GM18873 (cell line): ENCODE results near the gene LGALS7.
"Not testable (repeated sequence)": the region's sequence is repeated elsewhere in the genome, so short reads cannot be mapped to it uniquely, and the experiment has no call there.

Experiments used
- ATAC-seq: cut with Tn5 transposase; IDR thresholded peaks from one replicate; pipeline ENCODE4 v1.9.1; 2021; ENCODE audit warnings: mild to moderate bottlenecking, moderate library complexity, moderate number of reproducible peaks; ENCODE audit not compliant: unreplicated experiment, low FRiP score

Gene LGALS7

GRCh38 chr19:38774181-38774950, 1.0 kb upstream of the LGALS7 start:
- ATAC-seq: no peak

GRCh38 chr19:38771569-38771968, 1.7 kb downstream of the LGALS7 start:
- not testable (repeated sequence) for ATAC-seq

DNA sequence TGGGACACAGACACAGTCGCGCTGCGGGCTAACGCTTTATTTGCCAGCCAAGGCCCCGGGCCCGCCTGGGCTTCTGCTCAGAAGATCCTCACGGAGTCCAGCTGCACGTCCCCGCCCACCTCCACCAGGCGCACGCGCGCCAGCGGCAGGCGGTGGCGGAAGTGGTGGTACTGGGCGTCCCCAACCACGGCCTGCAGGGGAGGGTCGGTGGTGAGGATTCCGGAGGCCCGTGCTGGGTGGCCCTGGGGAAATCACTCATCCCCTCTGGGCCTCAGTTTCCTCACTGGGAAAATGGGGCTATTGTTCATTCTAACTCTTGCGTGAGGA, 2.4 kb downstream of the LGALS7 start:
- ATAC-seq: not testable (repeated sequence)

DNA sequence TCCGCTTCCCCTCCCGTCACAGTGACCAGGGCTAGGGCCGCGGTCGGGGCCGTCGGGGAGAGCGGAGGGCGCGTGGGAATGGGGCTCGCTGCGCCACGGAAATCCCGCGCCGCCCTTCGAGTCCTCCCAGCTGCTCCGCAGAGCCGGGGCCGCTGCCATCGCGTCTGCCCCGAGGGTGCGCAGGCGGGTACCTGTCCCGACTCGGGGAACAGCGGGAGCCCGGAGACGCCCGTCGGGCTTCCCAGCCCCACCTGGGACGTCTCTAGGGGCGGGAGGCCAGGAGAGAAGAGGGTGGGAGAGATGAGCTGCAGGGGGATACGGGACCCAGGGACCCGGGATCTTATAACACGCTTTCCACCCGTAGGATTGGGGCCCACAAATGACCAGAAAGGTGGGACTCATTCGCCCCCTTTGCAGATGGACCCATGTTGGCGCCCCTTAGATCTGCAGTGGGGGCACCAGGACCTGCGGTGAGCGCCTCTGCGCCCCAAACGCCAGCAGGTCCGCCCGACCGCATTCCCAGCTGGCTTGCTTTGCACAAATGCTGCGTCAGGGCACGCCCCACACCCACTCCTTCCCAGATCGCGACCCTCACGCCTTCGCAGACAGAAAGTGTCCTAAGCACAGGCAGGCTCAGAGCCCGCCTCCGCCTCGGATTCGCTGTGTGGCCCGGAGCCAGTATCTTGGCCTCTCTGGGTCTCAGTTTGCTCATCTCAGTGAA, 2.9 kb downstream of the LGALS7 start:
- not testable (repeated sequence) for ATAC-seq

DNA sequence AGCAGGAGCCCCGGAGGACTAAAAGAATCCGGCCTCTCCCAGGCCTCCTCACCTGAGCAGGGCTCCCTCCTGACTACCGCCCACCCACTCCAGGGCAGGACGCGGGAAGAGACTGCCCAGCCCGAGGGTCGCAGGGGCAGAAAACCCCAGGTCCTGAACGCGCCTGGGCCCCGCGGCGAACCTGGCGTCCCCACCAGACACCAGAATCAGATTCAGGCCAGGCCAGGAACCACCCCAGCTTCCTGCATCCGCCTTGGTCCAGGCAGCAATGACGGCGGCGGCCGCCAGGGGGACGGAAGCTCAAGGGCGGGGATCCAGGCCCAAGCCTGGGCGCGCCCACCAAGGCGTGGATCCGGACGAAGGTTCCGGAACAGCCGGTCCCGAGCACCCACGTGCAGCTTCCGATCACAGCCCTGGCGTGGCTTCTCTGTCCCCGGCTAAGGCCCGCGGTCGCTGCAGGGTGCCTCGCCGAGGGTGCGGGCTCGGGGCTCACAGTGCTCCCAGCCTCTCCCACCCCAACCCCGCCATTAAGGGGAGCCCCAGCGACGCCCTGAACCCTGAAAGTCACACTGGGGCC, 3.6 kb downstream of the LGALS7 start:
- no peak for ATAC-seq

- ATAC-seq: no peak
Observed at GRCh38 chr19:38766276-38767047, 6.9 kb downstream of the LGALS7 start.

DNA sequence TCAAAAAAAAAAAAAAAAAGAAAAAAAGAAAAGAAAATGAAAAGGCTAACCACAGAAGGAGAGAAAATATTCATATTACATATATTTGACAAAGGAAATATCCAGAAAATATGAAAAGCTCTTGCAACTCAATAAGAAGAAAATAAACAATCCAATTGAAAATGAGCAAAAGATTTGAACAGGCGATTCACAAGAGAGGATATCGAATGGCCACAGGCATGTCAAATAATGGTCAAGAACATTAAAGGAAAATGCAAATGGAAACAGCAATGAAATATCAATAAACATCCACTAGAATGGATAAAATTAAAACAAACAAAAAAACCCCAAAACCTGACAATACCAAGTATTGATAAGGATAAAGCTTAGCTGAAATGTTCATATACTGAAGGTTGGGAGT, 8.1 kb downstream of the LGALS7 start:
- ATAC-seq: no peak

DNA sequence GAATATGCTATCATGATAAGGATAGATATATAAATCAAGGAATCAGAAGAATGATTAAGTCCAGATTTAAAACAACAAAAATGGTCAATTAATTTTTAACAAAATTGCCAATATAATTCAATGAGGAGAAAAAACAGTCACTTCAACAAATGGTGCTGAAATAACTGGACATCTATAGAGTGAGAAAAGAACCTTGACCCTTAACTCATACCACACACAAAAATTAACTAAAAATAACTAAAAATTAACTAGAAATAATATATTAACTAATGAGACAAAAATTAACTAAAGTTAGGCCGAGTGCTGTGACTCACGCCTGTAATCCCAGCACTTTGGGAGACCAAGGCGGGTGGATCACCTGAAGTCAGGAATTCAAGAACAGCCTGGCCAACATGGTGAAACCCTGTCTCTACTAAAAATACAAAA, 9.5 kb downstream of the LGALS7 start:
- no peak for ATAC-seq

DNA sequence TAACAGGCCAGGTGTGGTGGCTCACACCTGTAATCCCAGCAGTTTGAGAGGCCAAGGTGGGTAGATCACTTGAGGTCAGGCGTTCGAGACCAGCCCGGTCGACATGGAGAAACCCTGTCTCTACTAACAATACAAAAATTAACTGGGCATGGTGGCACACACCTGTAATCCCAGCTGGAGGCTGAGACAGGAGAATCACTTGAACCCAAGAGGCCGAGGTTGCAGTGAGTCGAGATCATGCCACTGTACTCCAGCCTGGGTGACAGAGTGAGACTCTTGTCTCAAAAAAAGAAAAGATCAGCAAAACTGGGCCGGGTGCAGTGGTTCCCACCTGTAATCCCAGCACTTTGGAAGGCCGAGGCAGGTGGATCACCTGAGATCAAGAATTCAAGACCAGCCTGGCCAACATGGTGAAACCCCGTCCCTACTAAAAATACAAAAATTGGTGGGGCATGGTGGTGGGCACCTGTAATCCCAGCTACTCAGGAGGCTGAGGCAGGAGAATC, 11.4 kb downstream of the LGALS7 start:
- ATAC-seq: not testable (repeated sequence)

DNA sequence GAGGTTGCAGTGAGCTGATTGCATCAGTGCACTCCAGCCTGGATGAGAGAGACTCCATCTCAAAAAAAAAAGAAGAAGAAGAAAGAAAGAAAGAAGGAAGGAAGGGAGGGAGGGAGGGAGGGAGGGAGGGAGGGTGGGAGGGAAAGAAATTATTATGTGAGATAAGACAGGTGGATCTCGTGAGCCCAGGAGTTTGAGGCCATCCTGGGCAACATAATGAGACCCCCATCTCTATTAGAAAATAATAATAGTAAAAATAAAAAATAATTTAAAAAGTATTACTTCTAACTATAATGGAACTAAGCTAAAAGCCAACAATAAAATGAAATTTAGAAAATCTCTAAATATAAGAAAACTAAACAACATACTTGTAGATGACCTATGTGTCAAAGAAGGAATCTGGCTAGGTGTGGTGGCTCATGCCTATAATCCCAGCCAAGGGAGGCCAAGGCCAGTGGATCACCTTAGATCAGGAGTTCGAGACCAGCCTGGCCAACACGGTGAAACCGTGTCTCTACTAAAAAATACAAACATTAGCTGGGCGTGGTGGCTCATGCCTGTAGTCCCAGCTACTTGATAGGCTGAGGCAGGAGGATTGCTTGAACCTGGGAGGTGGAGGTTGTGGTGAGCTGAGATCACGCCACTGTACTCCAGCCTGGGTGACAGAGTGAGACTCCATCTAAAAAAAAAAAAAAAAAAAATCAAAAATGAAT, 12.4 kb downstream of the LGALS7 start:
- ATAC-seq: not testable (repeated sequence)

- no peak for ATAC-seq
Observed at GRCh38 chr19:38759590-38760003, 13.7 kb downstream of the LGALS7 start.

- ATAC-seq: not testable (repeated sequence)
Observed at GRCh38 chr19:38754196-38754595, 19.1 kb downstream of the LGALS7 start.

DNA sequence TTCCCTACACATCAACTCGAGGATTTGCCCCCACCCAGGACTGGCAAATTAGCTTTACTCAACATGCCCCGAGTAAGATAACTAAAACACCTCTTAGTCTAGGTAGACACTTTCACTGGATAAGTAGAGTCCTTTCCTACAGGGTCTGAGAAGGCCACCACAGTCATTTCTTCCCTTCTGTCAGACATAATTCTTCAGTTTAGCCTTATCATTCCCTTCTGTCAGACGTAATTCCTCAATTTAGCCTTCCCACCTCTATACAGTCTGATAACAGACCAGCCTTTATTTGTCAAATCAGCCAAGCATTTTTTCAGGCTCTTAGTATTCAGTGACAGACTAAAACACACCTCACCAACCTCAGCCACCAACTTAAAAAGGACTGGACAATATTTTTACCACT, 19.5 kb downstream of the LGALS7 start:
- ATAC-seq: not testable (repeated sequence)

- ATAC-seq: no peak
Observed at GRCh38 chr19:38745316-38745715, 28.0 kb downstream of the LGALS7 start.

DNA sequence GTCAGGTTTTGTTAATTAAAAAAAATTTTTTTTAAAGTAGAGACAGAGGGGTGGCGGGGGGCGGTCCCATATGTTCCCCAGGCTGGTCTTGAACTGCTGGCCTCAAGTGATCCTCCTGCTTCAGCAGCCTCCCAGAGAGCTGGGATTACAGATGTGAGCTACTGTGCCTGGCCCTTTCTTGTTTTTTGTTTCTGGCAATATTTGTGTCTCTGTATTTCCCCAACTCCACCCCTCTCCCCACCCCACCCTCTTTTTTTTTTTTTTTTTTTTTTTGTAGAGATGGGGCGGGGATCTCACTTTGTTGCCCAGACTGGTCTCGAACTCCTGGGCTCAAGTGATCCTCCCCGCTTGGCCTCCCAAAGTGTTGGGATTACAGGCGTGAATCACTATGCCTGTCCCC, 28.4 kb downstream of the LGALS7 start:
- ATAC-seq: no peak

DNA sequence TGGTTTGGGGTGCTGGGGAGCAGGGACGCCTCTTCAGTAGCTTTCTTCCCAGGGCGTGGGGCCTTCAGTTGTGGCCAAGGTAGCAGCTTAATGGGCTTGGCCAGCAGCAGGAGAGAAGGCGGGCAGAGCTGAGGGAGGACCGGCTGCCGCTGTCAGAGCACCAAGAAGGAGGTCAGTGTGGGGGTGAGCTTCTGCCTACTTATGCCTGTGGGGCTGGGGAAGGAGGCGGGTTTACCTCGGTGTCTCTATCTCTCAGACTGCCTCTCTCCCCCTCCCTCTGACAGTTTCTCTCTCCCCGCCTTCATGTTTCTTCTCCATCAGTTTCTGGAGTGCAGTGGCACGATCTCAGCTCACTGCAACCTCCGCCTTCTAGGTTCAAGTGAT, 29.0 kb downstream of the LGALS7 start, which contains the start of gene CAPN12:
TSS of gene CAPN12 (minus strand) at position 177 of the 384 bp plus-strand sequence. CDS start 309 bp downstream, outside the sequence.
- ATAC-seq: no peak

DNA sequence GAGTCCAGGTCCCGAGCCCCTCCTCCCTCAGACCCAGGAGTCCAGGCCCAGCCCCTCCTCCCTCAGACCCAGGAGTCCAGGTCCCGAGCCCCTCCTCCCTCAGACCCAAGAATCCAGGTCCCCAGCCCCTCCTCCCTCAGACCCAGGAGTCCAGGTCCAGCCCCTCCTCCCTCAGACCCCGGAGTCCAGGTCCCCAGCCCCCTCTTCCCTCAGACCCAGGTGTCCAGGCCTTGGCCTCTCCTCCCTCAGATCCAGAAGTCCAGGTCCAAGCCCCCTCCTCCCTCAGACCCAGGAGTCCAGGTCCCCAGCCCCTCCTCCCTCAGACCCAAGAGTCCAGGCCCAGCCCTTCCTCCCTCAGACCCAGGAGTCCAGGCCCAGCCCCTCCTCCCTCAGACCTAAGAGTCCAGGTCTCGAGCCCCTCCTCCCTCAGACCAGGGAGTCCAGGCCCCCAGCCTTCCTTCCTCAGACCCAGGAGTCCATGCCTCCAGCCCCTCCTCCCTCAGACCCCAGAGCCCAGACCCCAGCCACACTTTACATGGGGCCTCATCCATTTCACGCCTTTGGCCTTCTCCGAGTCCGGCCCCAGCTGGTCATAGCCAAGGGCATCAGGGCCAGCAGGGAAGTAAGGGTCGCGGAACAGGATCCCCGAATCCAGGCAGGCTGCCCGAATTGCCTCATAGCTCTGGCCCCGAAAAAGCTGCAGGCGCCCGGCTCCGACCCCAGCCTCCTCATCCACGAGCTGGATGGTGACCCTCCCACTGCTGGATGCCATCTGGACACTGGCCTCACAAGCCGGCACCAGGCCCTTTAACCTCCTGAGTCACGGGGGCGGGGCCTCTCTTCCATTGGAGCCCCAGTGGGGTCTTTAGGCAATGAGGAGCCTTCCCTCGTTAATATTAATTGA, 29.7 kb downstream of the LGALS7 start:
- no peak for ATAC-seq

DNA sequence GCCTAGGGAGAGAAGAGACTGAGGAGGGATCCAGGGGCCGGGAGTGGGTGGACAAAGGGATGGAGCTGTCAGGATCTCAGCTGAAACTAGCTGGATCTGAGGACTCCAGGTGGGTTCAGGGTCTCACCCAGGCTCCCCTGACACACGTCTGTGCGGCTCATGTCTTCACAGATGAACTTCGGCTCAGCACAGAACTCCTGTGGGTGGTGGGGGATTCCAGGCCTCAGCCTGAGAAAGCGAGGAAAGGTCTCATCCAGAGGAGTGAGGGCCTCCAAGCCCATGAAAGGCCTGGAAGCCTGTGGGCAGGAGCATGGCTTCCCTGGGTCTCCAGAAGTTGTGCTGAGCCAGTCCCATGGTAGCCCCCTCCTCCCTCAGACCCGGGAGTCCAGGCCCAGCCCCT, 30.4 kb downstream of the LGALS7 start:
- no peak for ATAC-seq

- ATAC-seq: no peak
Observed at GRCh38 chr19:38742296-38742695, 31.0 kb downstream of the LGALS7 start.
